ENCODE results near the gene SBF2. TPM values are rescaled to one million over a fixed set of nuclear protein-coding genes. Genes with fewer than 3 reads are reported as not detected.

Gene SBF2
- total RNA-seq, 1 experiment from 2014 or later, result 31.3 TPM

DNA sequence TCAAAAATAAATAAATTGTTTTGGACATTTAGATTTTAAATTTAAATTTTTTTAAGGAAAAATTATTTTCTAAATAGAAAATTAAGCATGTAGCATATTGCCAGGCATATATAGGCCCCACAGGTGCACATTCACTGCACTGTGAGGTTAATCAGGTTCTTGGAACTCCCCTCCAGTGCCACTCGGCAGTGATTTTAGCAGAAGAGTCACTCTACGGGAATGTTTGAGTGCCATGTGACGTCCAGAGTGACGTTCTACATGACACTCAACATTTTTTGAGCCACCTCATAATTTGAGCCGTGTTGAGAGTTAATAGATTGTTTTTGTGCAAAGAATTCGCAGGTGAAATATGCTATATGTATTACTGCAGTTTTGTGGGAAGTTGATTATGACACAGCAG is 552.8 kb downstream of the SBF2 start:
- POLR2A ChIA-PET (ENCODE audit: unreplicated experiment), result no interaction called here
- H3K27ac ChIP-seq (ENCODE audit: low read length), result no peak overlapping the region
- H3K4me2 ChIP-seq (ENCODE audit: low read length), result no peak overlapping the region
- CTCF ChIA-PET, result interaction anchor here (0.5 kb wide), 1 partner anchor 110 kb away, joined by 4 read pairs; no protein-coding TSS in a partner anchor
- DNase-seq (no peak), ATAC-seq (no peak)
- no peak overlapping the region for H2AFZ ChIP-seq (ENCODE audit: low read length)
- H4K20me1 ChIP-seq (ENCODE audit: low read length), result no peaks in the 10 kb centered on the region
- peaks cover 13% of the 10 kb centered on the region for H3K4me1 ChIP-seq (ENCODE audit: insufficient read depth, low read length)
- no peaks in the 10 kb centered on the region for H3K27me3 ChIP-seq (ENCODE audit: low read length)
- no TSS peak for BruUV-seq (replicated peaks)
- peaks cover 3% of the 10 kb centered on the region for H3F3A ChIP-seq (ENCODE audit: low read length, unreplicated experiment)
- H3K4me3 ChIP-seq (ENCODE audit: low read length), result no peak overlapping the region
- H3K36me3 ChIP-seq (ENCODE audit: low read depth, low read length), result 0 out of 2 replicates have a peak, but pooled peaks cover 2% of the 10 kb centered on the region
- H3K79me2 ChIP-seq (ENCODE audit: low read length), result no peaks in the 10 kb centered on the region
- H3K9me3 ChIP-seq (ENCODE audit: low read length), result no peaks in the 10 kb centered on the region
- no peak for TF ChIP-seq CTCF (conservative IDR thresholded peaks at IDR 0.05; ENCODE audit: low read depth, low read length)
- no peak for TF ChIP-seq EZH2 (IDR thresholded peaks at IDR 0.05; ENCODE audit: low read length, unreplicated experiment)
- no peak for TF ChIP-seq EZH2phosphoT487 (IDR thresholded peaks at IDR 0.05; ENCODE audit: borderline replicate concordance, low read length)
- H3K9ac ChIP-seq (ENCODE audit: low read length), result no peak overlapping the region
- intact Hi-C loops (cut with micrococcal nuclease), result loop anchor here (2.0 kb wide), 1 partner anchor 126 kb away; no protein-coding TSS in a partner anchor
- no peaks in the 10 kb centered on the region for H3K9me2 ChIP-seq (replicated peaks; ENCODE audit: low read length)

- CTCF ChIA-PET, result interaction anchor here (0.7 kb wide), 1 partner anchor 8 kb away, joined by 4 read pairs; no protein-coding TSS in a partner anchor
- no TSS peak for BruUV-seq (replicated peaks)
- peaks cover 6% of the 10 kb centered on the region; the same call in 1 of the 2 replicates for H3K9me3 ChIP-seq (ENCODE audit: low read length)
- H2AFZ ChIP-seq (ENCODE audit: low read length), result no peak overlapping the region
- no peak for TF ChIP-seq EZH2phosphoT487 (IDR thresholded peaks at IDR 0.05; ENCODE audit: borderline replicate concordance, low read length)
- TF ChIP-seq CTCF (conservative IDR thresholded peaks at IDR 0.05; ENCODE audit: low read depth, low read length), result no peak
- no peak for TF ChIP-seq EZH2 (IDR thresholded peaks at IDR 0.05; ENCODE audit: low read length, unreplicated experiment)
- H3K9me2 ChIP-seq (replicated peaks; ENCODE audit: low read length), result no peaks in the 10 kb centered on the region
- H3K27ac ChIP-seq (ENCODE audit: low read length), result no peak overlapping the region
- ATAC-seq (peak; percentile 88), DNase-seq (peak; percentile 70)
- no peaks in the 10 kb centered on the region for H4K20me1 ChIP-seq (ENCODE audit: low read length)
- H3F3A ChIP-seq (ENCODE audit: low read length, unreplicated experiment), result peaks cover 3% of the 10 kb centered on the region
- no peaks in the 10 kb centered on the region for H3K79me2 ChIP-seq (ENCODE audit: low read length)
- intact Hi-C loops (cut with micrococcal nuclease), result loop anchor here (2.0 kb wide), 1 partner anchor 126 kb away; no protein-coding TSS in a partner anchor
- H3K9ac ChIP-seq (ENCODE audit: low read length), result no peak overlapping the region
- no peaks in the 10 kb centered on the region for H3K27me3 ChIP-seq (ENCODE audit: low read length)
- H3K36me3 ChIP-seq (ENCODE audit: low read depth, low read length), result peaks cover 10% of the 10 kb centered on the region; the same call in 1 of the 2 replicates
- POLR2A ChIA-PET (ENCODE audit: unreplicated experiment), result no interaction called here
- H3K4me3 ChIP-seq (ENCODE audit: low read length), result no peak overlapping the region
- H3K4me1 ChIP-seq (ENCODE audit: insufficient read depth, low read length), result peaks cover 13% of the 10 kb centered on the region
- peak overlapping the region; percentile 22; the same call in 1 of the 2 replicates for H3K4me2 ChIP-seq (ENCODE audit: low read length)
These were observed 553.7 kb downstream of the SBF2 start for GRCh38 chr11:9740202-9740883.
